Immature natural killer cell (primary cell): Measurements from ENCODE around the gene ADGRG7. TPM values are rescaled to one million over a fixed set of nuclear protein-coding genes. Genes with fewer than 3 reads are reported as not detected.
"Not testable (repeated sequence)": the region's sequence is repeated elsewhere in the genome, so short reads cannot be mapped to it uniquely, and the experiment has no call there.

Experiments
- DNase-seq, 3 donors: peaks; one replicate each; pipeline ENCODE4 v3.0.0; 2022; ENCODE audit warnings: mixed read lengths in 1 of 3
- H3K27ac Mint-ChIP-seq, 6 donors: one replicate each; pipeline ENCODE4 v1.8.0; 2020; ENCODE audit warnings: mixed read lengths in 6 of 6, mild to moderate bottlenecking in 5 of 6, inconsistent platforms in 4 of 6, moderate library complexity in 3 of 6
- H3K27me3 Mint-ChIP-seq, 3 donors: one replicate each; pipeline ENCODE4 v1.8.0; 2020 to 2021; ENCODE audit warnings: low read depth in 3 of 3, mild to moderate bottlenecking in 3 of 3, mixed read lengths in 3 of 3, moderate library complexity in 3 of 3, inconsistent platforms in 1 of 3
- H3K36me3 Mint-ChIP-seq, 3 donors: one replicate each; pipeline ENCODE4 v1.8.0; 2020; ENCODE audit warnings: mixed read lengths in 3 of 3, inconsistent platforms in 2 of 3, mild to moderate bottlenecking in 2 of 3
- H3K4me1 Mint-ChIP-seq, 2 donors: one replicate each; pipeline ENCODE4 v1.8.0; 2020; ENCODE audit warnings: inconsistent platforms in 2 of 2, mild to moderate bottlenecking in 2 of 2, mixed read lengths in 2 of 2, moderate library complexity in 1 of 2
- H3K4me3 Mint-ChIP-seq, 5 donors: one replicate each; pipeline ENCODE4 v1.8.0; 2020; ENCODE audit warnings: mild to moderate bottlenecking in 5 of 5, mixed read lengths in 5 of 5, inconsistent platforms in 3 of 5, moderate library complexity in 3 of 5
- H3K9me3 Mint-ChIP-seq, 6 donors: one replicate each; pipeline ENCODE4 v1.8.0; 2020; ENCODE audit warnings: mild to moderate bottlenecking in 6 of 6, mixed read lengths in 6 of 6, inconsistent platforms in 4 of 6, moderate library complexity in 3 of 6
- polyA plus RNA-seq, 3 donors: library from polyadenylated mRNA; unstranded; fragments of 300-500 nt; fragmentation: Illumina TruSeq; gene quantifications; one replicate each; pipeline ENCODE4 v1.2.3, GENCODE V29; 2021

ADGRG7 gene
- polyA plus RNA-seq = not detected

- H3K4me1 Mint-ChIP-seq = peaks cover 3 to 11% of the 10 kb centered on the region in 2 donors
- H3K27ac Mint-ChIP-seq = no peak within 1 kb of the TSS
- no peaks in the 10 kb centered on the region for H3K9me3 Mint-ChIP-seq
- DNase-seq = no peak
- H3K36me3 Mint-ChIP-seq = no peaks in the 10 kb centered on the region
- H3K4me3 Mint-ChIP-seq = no peak within 1 kb of the TSS
- peaks cover 0 to 5% (median 4%) of the 10 kb centered on the region in 3 donors for H3K27me3 Mint-ChIP-seq
Observed at GRCh38 chr3:100609305-100609704, at the start of gene ADGRG7. Gene ADGRG7 (plus strand): TSS chr3:100609601. CDS start chr3:100609857, 256 bp downstream.

GRCh38 chr3:100560426-100560825 lies 49.0 kb upstream of the ADGRG7 start:
- Mint-ChIP-seq H3K9me3 (no peaks in the 10 kb centered on the region), H3K27ac (no peak overlapping the region), H3K4me3 (no peak overlapping the region), H3K4me1 (no peaks in the 10 kb centered on the region), H3K36me3 (no peaks in the 10 kb centered on the region), H3K27me3 (peaks cover 0 to 3% (median 0%) of the 10 kb centered on the region in 3 donors)
- no peak for DNase-seq

- Mint-ChIP-seq H3K36me3 (no peaks in the 10 kb centered on the region), H3K27ac (no peak overlapping the region), H3K4me1 (no peaks in the 10 kb centered on the region), H3K4me3 (no peak overlapping the region), H3K27me3 (peaks cover 0 to 3% (median 1%) of the 10 kb centered on the region in 3 donors), H3K9me3 (no peaks in the 10 kb centered on the region)
- DNase-seq = no peak
Observed at GRCh38 chr3:100561459-100562158, 47.8 kb upstream of the ADGRG7 start.

GRCh38 chr3:100562224-100562857 lies 47.1 kb upstream of the ADGRG7 start:
- Mint-ChIP-seq H3K9me3 (no peaks in the 10 kb centered on the region), H3K27ac (no peak overlapping the region), H3K4me1 (no peaks in the 10 kb centered on the region), H3K27me3 (peaks cover 0 to 1% (median 0%) of the 10 kb centered on the region in 3 donors), H3K36me3 (no peaks in the 10 kb centered on the region), H3K4me3 (no peak overlapping the region)
- DNase-seq = no peak

- H3K36me3 Mint-ChIP-seq = no peaks in the 10 kb centered on the region
- H3K4me3 Mint-ChIP-seq = no peak overlapping the region
- peaks cover 0 to 3% (median 0%) of the 10 kb centered on the region in 6 donors for H3K9me3 Mint-ChIP-seq
- no peak for DNase-seq
- H3K27me3 Mint-ChIP-seq = peaks cover 0 to 1% (median 0%) of the 10 kb centered on the region in 3 donors
- H3K4me1 Mint-ChIP-seq = no peaks in the 10 kb centered on the region
- no peak overlapping the region for H3K27ac Mint-ChIP-seq
Observed at GRCh38 chr3:100563228-100563627, 46.2 kb upstream of the ADGRG7 start.

- Mint-ChIP-seq H3K9me3 (peaks cover 0 to 3% (median 0%) of the 10 kb centered on the region in 6 donors), H3K4me3 (no peak overlapping the region), H3K27ac (no peak overlapping the region), H3K4me1 (no peaks in the 10 kb centered on the region), H3K36me3 (no peaks in the 10 kb centered on the region), H3K27me3 (peaks cover 0 to 1% (median 0%) of the 10 kb centered on the region in 3 donors)
- DNase-seq = no peak
Observed at GRCh38 chr3:100563652-100564211, 45.7 kb upstream of the ADGRG7 start.

- no peaks in the 10 kb centered on the region for H3K4me1 Mint-ChIP-seq
- no peak for DNase-seq
- H3K27ac Mint-ChIP-seq = no peak overlapping the region
- H3K4me3 Mint-ChIP-seq = no peak overlapping the region
- no peaks in the 10 kb centered on the region for H3K36me3 Mint-ChIP-seq
- H3K27me3 Mint-ChIP-seq = peaks cover 1 to 2% (median 2%) of the 10 kb centered on the region in 3 donors
- peaks cover 0 to 4% (median 0%) of the 10 kb centered on the region in 6 donors for H3K9me3 Mint-ChIP-seq
Observed at GRCh38 chr3:100570811-100571210, 38.6 kb upstream of the ADGRG7 start.

GRCh38 chr3:100574536-100574935 lies 34.9 kb upstream of the ADGRG7 start:
- Mint-ChIP-seq H3K4me3 (no peak overlapping the region), H3K27me3 (peaks cover 0 to 2% (median 0%) of the 10 kb centered on the region in 3 donors), H3K4me1 (no peaks in the 10 kb centered on the region), H3K36me3 (no peaks in the 10 kb centered on the region), H3K9me3 (peaks cover 0 to 2% (median 0%) of the 10 kb centered on the region in 6 donors), H3K27ac (no peak overlapping the region)
- no peak for DNase-seq

- H3K4me1 Mint-ChIP-seq = no peaks in the 10 kb centered on the region
- no peak overlapping the region for H3K4me3 Mint-ChIP-seq
- DNase-seq = no peak
- H3K27me3 Mint-ChIP-seq = peaks cover 0 to 2% (median 0%) of the 10 kb centered on the region in 3 donors
- H3K36me3 Mint-ChIP-seq = no peaks in the 10 kb centered on the region
- no peaks in the 10 kb centered on the region for H3K9me3 Mint-ChIP-seq
- H3K27ac Mint-ChIP-seq = no peak overlapping the region
Observed at GRCh38 chr3:100575704-100576103, 33.7 kb upstream of the ADGRG7 start.

GRCh38 chr3:100577382-100578008 lies 31.9 kb upstream of the ADGRG7 start:
- peaks cover 0 to 2% (median 0%) of the 10 kb centered on the region in 3 donors for H3K27me3 Mint-ChIP-seq

GRCh38 chr3:100578646-100579045 lies 30.8 kb upstream of the ADGRG7 start:
- Mint-ChIP-seq H3K27me3 (peaks cover 0 to 2% (median 0%) of the 10 kb centered on the region in 3 donors), H3K4me3 (no peak overlapping the region), H3K27ac (no peak overlapping the region), H3K4me1 (no peaks in the 10 kb centered on the region), H3K36me3 (no peaks in the 10 kb centered on the region), H3K9me3 (no peaks in the 10 kb centered on the region)
- DNase-seq = no peak

More at GRCh38 chr3:100577382-100578008, 31.9 kb upstream of the ADGRG7 start:
- H3K27ac Mint-ChIP-seq = no peak overlapping the region
- H3K4me1 Mint-ChIP-seq = no peaks in the 10 kb centered on the region
- no peak for DNase-seq
- H3K36me3 Mint-ChIP-seq = no peaks in the 10 kb centered on the region
- H3K9me3 Mint-ChIP-seq = no peaks in the 10 kb centered on the region
- no peak overlapping the region for H3K4me3 Mint-ChIP-seq

GRCh38 chr3:100580147-100580546 lies 29.3 kb upstream of the ADGRG7 start:
- no peaks in the 10 kb centered on the region for H3K27me3 Mint-ChIP-seq
- no peak for DNase-seq
- H3K27ac Mint-ChIP-seq = no peak overlapping the region
- H3K9me3 Mint-ChIP-seq = no peaks in the 10 kb centered on the region
- no peak overlapping the region for H3K4me3 Mint-ChIP-seq
- no peaks in the 10 kb centered on the region for H3K4me1 Mint-ChIP-seq
- H3K36me3 Mint-ChIP-seq = no peaks in the 10 kb centered on the region

- no peaks in the 10 kb centered on the region for H3K4me1 Mint-ChIP-seq
- no peak for DNase-seq
- H3K27me3 Mint-ChIP-seq = peaks cover 0 to 3% (median 0%) of the 10 kb centered on the region in 3 donors
- H3K9me3 Mint-ChIP-seq = no peaks in the 10 kb centered on the region
- no peak overlapping the region for H3K4me3 Mint-ChIP-seq
- no peak overlapping the region for H3K27ac Mint-ChIP-seq
- H3K36me3 Mint-ChIP-seq = no peaks in the 10 kb centered on the region
Observed at GRCh38 chr3:100581650-100582049, 27.8 kb upstream of the ADGRG7 start.

GRCh38 chr3:100582157-100582556 lies 27.2 kb upstream of the ADGRG7 start:
- not testable (repeated sequence) for DNase-seq, H3K4me3 Mint-ChIP-seq, H3K27me3 Mint-ChIP-seq, H3K36me3 Mint-ChIP-seq, H3K27ac Mint-ChIP-seq, H3K9me3 Mint-ChIP-seq, H3K4me1 Mint-ChIP-seq
